Right ventricle myocardium inferior (tissue), 1 donor: ENCODE results near the gene MREG. TPM values are rescaled to one million over a fixed set of nuclear protein-coding genes. Genes with fewer than 3 reads are reported as not detected.
"Not testable (repeated sequence)": the region's sequence is repeated elsewhere in the genome, so short reads cannot be mapped to it uniquely, and the experiment has no call there.

ENCODE experiments used
- ATAC-seq: fragments of 200-7000 bp; cut with Tn5 transposase; one replicate; pipeline ENCODE4 v1.9.1; 2020; ENCODE audit warnings: mild to moderate bottlenecking, moderate library complexity
- DNase-seq: peaks from one replicate; pipeline ENCODE4 v3.0.0; 2021; ENCODE audit errors: missing footprints
- intact Hi-C: fragments of 100-400 bp; cut with DNase I; formaldehyde crosslinking; loops from one replicate; pipeline ENCODE4 v1.11.0; 2022
- total RNA-seq: library from RNA; stranded (reverse); fragmentation: NEBNext Ultra II Directional; extraction: Animal tissue kit (Norgen Biotek cat#: 25700); gene quantifications from one replicate; pipeline ENCODE4 v1.2.1, GENCODE V29; 2021
- donor health status: DM: no; HTN: yes; CAD: no; lungs with severe emphysema.

MREG gene
- total RNA-seq, 1 donor from 2014 or later: 0.60 TPM

- intact Hi-C loops: no loop called here
- ATAC-seq: no peak
- DNase-seq: no peak
Observed at GRCh38 chr2:215969131-215969841, 44.1 kb downstream of the MREG start.

GRCh38 chr2:215968499-215968898, 44.9 kb downstream of the MREG start:
- DNase-seq: no peak
- intact Hi-C loops: no loop called here
- no peak for ATAC-seq

GRCh38 chr2:215967590-215968378, 45.6 kb downstream of the MREG start:
- intact Hi-C loops: no loop called here
- ATAC-seq (no peak), DNase-seq (no peak)

DNA sequence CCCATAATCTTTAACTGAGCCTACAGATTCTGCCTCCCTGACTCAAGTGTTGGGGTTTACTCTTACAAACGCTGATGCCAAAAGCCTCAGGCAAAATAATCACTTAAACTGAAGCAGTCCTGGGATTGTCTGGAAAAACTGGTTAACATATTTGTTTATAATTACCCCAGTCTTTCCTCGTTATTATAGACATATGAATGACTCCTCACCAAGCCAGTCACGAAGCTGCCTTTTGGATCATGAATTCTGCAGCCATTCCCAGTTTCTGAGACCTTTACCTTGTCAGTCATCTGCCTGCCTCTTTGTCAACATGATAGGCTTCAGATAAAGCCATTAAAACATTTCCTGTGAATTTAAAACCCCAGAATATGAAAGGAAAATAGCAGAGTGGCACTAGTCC, 46.4 kb downstream of the MREG start:
- ATAC-seq (no peak), DNase-seq (no peak)
- intact Hi-C loops: no loop called here

- intact Hi-C loops: no loop called here
- DNase-seq (no peak), ATAC-seq (no peak)
Observed at GRCh38 chr2:215966274-215966673, 47.1 kb downstream of the MREG start.

DNA sequence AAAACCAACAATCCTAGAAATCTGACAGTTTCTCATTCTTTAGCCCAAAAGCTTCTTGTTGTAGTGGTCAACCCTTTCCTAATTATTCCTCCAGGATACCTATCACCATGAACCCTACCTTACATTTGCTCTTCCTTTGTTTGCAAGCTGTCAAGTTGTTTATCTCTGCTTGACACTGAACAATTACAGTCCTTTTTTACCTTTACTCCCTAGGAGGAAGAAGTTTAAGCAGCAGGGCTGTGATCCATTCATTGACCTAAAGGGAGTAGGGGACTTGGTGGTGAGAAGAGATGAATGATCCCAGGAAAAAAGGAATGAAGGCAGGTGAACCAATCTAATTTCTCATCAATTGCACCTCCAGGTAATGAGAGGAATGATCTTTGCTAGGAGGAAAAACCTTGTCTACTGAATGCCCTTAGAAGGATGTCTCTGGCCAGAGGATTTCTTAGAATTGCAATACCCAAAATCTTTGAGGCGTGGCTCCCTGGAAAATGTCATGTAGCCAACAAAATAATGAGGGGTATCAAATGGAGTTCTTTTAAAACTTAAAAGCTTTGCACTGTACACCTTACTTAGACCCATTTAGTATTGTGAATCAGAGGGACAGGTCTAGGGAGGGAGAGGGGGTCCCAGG, 47.7 kb downstream of the MREG start:
- ATAC-seq (no peak), DNase-seq (no peak)
- intact Hi-C loops: no loop called here

DNA sequence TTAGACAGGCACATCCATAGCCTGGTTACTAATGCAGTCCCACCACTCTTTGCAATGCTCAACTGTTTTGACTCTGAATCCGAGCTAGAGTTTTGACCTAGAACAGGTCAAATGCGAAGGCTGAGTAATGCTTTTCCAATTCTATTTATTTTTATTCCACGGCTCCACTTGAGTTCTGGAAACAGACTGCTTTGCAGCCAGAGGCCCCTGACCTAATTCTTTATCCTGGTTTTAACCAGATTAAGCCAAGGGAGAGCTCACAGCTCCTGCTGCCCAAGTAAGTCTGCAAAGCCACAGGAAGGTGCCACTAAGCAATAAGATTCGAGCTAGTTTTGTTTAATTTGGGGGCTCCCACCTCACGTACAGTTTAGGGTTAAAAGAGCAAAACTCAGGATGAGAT, 51.4 kb downstream of the MREG start:
- intact Hi-C loops: no loop called here
- no peak for ATAC-seq

GRCh38 chr2:215958257-215958656, 55.1 kb downstream of the MREG start:
- no peak for DNase-seq
- intact Hi-C loops: no loop called here
- ATAC-seq: no peak

More for the DNA sequence above, 51.4 kb downstream of the MREG start:
- no peak for DNase-seq

GRCh38 chr2:215957354-215958122, 55.8 kb downstream of the MREG start:
- DNase-seq, intact Hi-C loops, ATAC-seq: not testable (repeated sequence)

DNA sequence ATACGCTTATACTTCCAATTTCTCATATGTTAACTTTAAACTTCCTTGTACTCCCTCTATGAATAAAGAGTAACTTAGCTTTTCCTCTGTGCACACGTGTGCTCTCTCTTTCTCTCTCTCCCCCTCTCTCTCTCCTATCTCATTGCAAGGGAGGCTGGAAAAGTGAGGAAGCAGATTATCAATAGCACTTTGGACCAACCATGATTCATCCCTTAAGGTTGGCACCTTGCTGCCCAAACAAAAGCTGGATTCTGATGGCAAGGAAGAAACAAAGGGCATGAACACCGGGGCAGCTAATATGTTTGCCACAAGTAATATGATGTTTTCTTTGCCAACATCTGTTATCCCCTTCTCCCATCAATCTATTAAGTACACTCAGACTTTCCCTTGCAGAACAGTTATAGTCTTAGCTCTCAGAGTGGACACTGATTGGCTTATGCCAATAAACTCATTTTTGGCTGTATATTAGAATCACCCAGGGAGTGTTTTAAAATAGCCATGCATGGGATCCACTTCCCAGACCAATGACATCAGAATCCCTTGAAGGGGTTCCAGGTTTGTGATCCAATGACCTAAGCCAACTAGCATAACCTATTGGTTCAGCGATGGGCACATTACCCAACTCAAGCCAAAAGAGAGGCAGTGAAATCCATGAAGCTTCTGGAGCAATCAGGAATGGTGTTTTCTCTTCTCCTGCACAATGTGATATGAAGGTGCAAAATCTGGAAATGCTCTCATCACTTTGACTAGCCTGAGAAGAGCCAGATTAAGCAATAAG, 60.3 kb downstream of the MREG start:
- ATAC-seq (no peak), DNase-seq (no peak)
- intact Hi-C loops: no loop called here

DNA sequence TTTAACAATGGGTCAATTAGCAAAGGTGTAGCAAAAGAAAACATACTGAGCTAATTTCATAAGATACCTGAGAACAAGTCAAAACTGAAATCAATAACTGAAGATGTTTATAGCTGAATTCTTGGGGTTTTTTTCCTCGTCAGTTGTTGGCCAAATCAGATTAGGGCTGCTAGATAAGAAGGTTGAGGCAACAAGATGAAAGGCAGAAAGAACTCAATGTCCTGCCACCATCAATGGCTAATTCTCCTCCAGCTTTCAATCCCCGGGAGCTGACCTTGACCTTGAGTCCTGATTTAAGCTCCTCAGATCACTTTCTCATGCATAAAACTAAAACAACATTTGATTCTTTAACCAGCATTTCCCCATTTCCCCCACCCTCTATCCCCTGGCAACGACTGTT, 61.8 kb downstream of the MREG start:
- intact Hi-C loops: no loop called here
- no peak for ATAC-seq
- DNase-seq: no peak

- intact Hi-C loops: no loop called here
- ATAC-seq (no peak), DNase-seq (no peak)
Observed at GRCh38 chr2:215949991-215950404, 63.4 kb downstream of the MREG start.

GRCh38 chr2:215948051-215948450, 65.3 kb downstream of the MREG start:
- DNase-seq (no peak), ATAC-seq (no peak)
- intact Hi-C loops: no loop called here

- DNase-seq (no peak), ATAC-seq (no peak)
- intact Hi-C loops: no loop called here
Observed at GRCh38 chr2:215946586-215946985, 66.8 kb downstream of the MREG start.

DNA sequence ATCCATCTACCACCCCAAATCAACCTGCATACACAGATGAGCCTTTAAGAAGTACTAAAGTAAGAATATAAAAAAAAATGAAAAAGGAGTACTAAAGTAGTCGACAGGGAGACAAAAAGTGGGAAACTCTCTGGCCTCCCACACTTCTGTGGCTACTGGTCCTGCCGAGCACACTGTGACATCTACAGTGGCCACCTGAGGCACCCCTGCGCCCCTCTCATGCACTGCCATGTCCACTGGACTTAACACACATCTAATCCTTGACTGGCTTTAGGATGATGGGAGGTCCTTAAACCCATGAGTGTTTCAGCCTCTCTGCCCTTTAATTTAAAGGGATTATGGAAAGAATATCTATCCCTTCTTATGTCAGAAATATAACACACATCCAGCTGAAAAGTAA, 71.2 kb downstream of the MREG start:
- intact Hi-C loops: no loop called here
- no peak for DNase-seq
- ATAC-seq: no peak

- intact Hi-C loops: no loop called here
- ATAC-seq (no peak), DNase-seq (no peak)
Observed at GRCh38 chr2:215941726-215942125, 71.6 kb downstream of the MREG start.

- ATAC-seq (peak; percentile 26), DNase-seq (no peak)
- intact Hi-C loops: no loop called here
Observed at GRCh38 chr2:215940645-215941184, 72.6 kb downstream of the MREG start.

- intact Hi-C loops: no loop called here
- DNase-seq (no peak), ATAC-seq (no peak)
Observed at GRCh38 chr2:215937190-215937589, 76.2 kb downstream of the MREG start.
